Panc1 (cell line): ENCODE data around the gene WWOX. TPM values are rescaled to one million over a fixed set of nuclear protein-coding genes. Genes with fewer than 3 reads are reported as not detected.

Source experiments
- ATAC-seq: fragments of 200-7000 bp; cut with Tn5 transposase; 2 replicates; pipeline ENCODE4 v1.9.1; 2020; ENCODE audit warnings: mild to moderate bottlenecking, moderate library complexity
- BruUV-seq: library from RNA; stranded (reverse); fragments of 400-500 nt; replicated peaks from 2 replicates; lab custom pipeline; 2021; lab: Mats Ljungman, UMichigan
- CTCF ChIA-PET: fragments of 300-600 bp; sonication (Branson Sonifier 250); formaldehyde crosslinking; loops from one replicate; lab custom pipeline; 2022; ENCODE audit warnings: antibody characterized with exemption; lab: Charles Lee
- POLR2A ChIA-PET: fragments of 300-600 bp; sonication (Branson Sonifier 250); formaldehyde crosslinking; loops from one replicate; lab custom pipeline; 2022; ENCODE audit warnings: antibody characterized with exemption; lab: Charles Lee
- DNase-seq: peaks from one replicate; pipeline ENCODE4 v3.0.0-alpha.2; 2010; ENCODE audit warnings: low read depth, low spot score
- H3K27ac ChIP-seq: 2 replicates; pipeline ENCODE4 v1.5.1; 2011; ENCODE audit warnings: mild to moderate bottlenecking, low read length, inconsistent platforms
- H3K27me3 ChIP-seq: fragments of 200-500 bp; sonication (Bioruptor generic); 2 replicates; pipeline ENCODE4 v1.6.0; 2014; ENCODE audit warnings: low read length, inconsistent platforms; ENCODE audit not compliant: control insufficient read depth, insufficient read depth
- H3K36me3 ChIP-seq: fragments of 200-500 bp; sonication (Bioruptor generic); 2 replicates; pipeline ENCODE4 v1.5.1; 2014; ENCODE audit warnings: inconsistent platforms, mild to moderate bottlenecking, low read length, moderate library complexity; ENCODE audit not compliant: control insufficient read depth, insufficient read depth
- H3K4me1 ChIP-seq: 2 replicates; pipeline ENCODE4 v1.5.1; 2011; ENCODE audit warnings: inconsistent platforms, mild to moderate bottlenecking, low read length, moderate library complexity; ENCODE audit not compliant: control insufficient read depth, insufficient read depth
- H3K4me3 ChIP-seq, 2 experiments: 2 replicates each; pipeline ENCODE4 v1.5.1; 2011 to 2012; ENCODE audit warnings: low read depth in 2 of 2, low read length in 2 of 2, mild to moderate bottlenecking in 2 of 2, inconsistent platforms in 1 of 2, moderate library complexity in 1 of 2
- H3K9me3 ChIP-seq: fragments of 200-500 bp; sonication (Bioruptor generic); 2 replicates; pipeline ENCODE4 v1.5.1; 2014; ENCODE audit warnings: low read depth, mild to moderate bottlenecking, inconsistent platforms, low read length, moderate library complexity; ENCODE audit not compliant: control insufficient read depth, insufficient read depth
- POLR2AphosphoS5 ChIP-seq: IDR thresholded peaks from 2 replicates; pipeline ENCODE4 v1.6.1; 2012; ENCODE audit warnings: mild to moderate bottlenecking, low read depth, low read length, moderate library complexity
- SIN3A ChIP-seq: IDR thresholded peaks from 2 replicates; pipeline ENCODE4 v1.6.1; 2012; ENCODE audit warnings: low read depth, mild to moderate bottlenecking, low read length, moderate library complexity, borderline replicate concordance; ENCODE audit not compliant: insufficient read depth
- TCF7L2 ChIP-seq: IDR thresholded peaks from 2 replicates; pipeline ENCODE4 v1.6.1; 2011; ENCODE audit warnings: mild to moderate bottlenecking, low read depth, low read length, inconsistent platforms
- in situ Hi-C: cut with HindIII; loops from 2 replicates; pipeline ENCODE4 v1.10.0; 2016; ENCODE audit warnings: low sequenced_read_pairs, low pct_unique_long_range_greater_than_20kb
- intact Hi-C: fragments of 100-400 bp; cut with micrococcal nuclease; formaldehyde crosslinking; loops from one replicate; pipeline ENCODE4 v1.10.0; 2022; ENCODE audit not compliant: unreplicated experiment
- total RNA-seq: library from RNA; stranded (reverse); gene quantifications from one replicate; pipeline ENCODE4 v1.2.1, GENCODE V29; 2021; ENCODE audit not compliant: unreplicated experiment
- TF ChIP-seq, protein P1 (sequence below), 2 experiments: IDR thresholded peaks; 2 replicates each; pipeline ENCODE4 v1.6.1; 2011 to 2012; ENCODE audit warnings: low read depth in 2 of 2, control low read depth in 1 of 2, low read length in 1 of 2, mild to moderate bottlenecking in 1 of 2, moderate library complexity in 1 of 2; ENCODE audit not compliant: insufficient read depth in 1 of 2
- TF ChIP-seq, protein P2 (sequence below): fragments of 450-650 bp; IDR thresholded peaks from 2 replicates; pipeline ENCODE4 v1.5.1; 2017; ENCODE audit warnings: mild to moderate bottlenecking

Gene WWOX
- total RNA-seq, 1 experiment from 2014 or later: 12.5 TPM

DNA sequence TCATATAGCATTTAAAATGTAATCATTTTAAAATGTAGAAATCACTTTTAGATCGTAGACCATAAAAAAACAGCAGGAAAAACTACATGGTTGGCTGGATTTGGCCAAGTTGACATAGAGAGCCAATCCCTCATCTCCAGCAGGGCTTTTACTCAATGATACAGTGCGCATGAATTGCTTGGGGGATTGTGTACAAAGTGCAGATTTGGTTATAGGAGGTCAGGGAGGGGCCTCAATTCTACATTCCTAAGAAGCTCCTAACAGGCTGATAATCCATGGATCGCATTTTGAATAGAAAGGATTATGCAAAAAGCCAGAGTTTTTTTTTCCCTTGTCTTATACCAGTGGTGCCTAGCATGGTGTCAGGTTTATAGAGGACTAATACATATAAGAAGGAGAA, 1056.0 kb downstream of the WWOX start:
- intact Hi-C loops (no loop called here), in situ Hi-C loops (no loop called here)
- ChIA-PET CTCF (no interaction called here), POLR2A (no interaction called here)
- Histone ChIP-seq H3K4me3 (no peak overlapping the region), H3K27me3 (no peaks in the 10 kb centered on the region), H3K9me3 (no peaks in the 10 kb centered on the region), H3K36me3 (no peaks in the 10 kb centered on the region), H3K4me1 (no peaks in the 10 kb centered on the region), H3K27ac (no peak overlapping the region)
- BruUV-seq: no TSS peak
- DNase-seq (no peak), ATAC-seq (no peak)
- TF ChIP-seq, protein P1, sequence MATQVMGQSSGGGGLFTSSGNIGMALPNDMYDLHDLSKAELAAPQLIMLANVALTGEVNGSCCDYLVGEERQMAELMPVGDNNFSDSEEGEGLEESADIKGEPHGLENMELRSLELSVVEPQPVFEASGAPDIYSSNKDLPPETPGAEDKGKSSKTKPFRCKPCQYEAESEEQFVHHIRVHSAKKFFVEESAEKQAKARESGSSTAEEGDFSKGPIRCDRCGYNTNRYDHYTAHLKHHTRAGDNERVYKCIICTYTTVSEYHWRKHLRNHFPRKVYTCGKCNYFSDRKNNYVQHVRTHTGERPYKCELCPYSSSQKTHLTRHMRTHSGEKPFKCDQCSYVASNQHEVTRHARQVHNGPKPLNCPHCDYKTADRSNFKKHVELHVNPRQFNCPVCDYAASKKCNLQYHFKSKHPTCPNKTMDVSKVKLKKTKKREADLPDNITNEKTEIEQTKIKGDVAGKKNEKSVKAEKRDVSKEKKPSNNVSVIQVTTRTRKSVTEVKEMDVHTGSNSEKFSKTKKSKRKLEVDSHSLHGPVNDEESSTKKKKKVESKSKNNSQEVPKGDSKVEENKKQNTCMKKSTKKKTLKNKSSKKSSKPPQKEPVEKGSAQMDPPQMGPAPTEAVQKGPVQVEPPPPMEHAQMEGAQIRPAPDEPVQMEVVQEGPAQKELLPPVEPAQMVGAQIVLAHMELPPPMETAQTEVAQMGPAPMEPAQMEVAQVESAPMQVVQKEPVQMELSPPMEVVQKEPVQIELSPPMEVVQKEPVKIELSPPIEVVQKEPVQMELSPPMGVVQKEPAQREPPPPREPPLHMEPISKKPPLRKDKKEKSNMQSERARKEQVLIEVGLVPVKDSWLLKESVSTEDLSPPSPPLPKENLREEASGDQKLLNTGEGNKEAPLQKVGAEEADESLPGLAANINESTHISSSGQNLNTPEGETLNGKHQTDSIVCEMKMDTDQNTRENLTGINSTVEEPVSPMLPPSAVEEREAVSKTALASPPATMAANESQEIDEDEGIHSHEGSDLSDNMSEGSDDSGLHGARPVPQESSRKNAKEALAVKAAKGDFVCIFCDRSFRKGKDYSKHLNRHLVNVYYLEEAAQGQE (IDR thresholded peaks at IDR 0.05; ENCODE audit: insufficient read depth in 1 of 2, low read depth in 2 of 2, low read length in 1 of 2): no peak
- TF ChIP-seq POLR2AphosphoS5 (no peak), SIN3A (no peak), TCF7L2 (no peak)
- TF ChIP-seq, protein P2, sequence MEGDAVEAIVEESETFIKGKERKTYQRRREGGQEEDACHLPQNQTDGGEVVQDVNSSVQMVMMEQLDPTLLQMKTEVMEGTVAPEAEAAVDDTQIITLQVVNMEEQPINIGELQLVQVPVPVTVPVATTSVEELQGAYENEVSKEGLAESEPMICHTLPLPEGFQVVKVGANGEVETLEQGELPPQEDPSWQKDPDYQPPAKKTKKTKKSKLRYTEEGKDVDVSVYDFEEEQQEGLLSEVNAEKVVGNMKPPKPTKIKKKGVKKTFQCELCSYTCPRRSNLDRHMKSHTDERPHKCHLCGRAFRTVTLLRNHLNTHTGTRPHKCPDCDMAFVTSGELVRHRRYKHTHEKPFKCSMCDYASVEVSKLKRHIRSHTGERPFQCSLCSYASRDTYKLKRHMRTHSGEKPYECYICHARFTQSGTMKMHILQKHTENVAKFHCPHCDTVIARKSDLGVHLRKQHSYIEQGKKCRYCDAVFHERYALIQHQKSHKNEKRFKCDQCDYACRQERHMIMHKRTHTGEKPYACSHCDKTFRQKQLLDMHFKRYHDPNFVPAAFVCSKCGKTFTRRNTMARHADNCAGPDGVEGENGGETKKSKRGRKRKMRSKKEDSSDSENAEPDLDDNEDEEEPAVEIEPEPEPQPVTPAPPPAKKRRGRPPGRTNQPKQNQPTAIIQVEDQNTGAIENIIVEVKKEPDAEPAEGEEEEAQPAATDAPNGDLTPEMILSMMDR: no peak

DNA sequence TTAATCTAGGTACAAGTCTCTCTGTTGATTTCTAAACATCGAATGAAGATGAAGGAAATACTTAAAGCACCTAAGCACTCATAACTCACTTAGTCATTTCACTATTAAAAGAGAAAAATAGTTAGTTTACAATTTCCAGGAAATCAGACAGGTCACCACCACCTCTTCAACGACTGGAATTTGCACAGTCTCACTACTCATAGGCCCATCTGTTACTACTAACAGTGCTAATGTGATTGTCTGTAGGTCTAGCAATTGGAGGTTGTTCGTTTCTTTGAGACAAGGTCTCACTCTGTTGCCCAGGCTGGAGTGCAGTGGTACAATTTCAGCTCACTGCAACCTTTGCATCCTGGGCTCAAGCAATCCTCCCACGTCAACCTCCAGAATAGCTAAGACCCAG, 1056.5 kb downstream of the WWOX start:
- no peak overlapping the region for H3K4me3 ChIP-seq
- TF ChIP-seq, protein P2: no peak
- TF ChIP-seq TCF7L2 (no peak), SIN3A (no peak), POLR2AphosphoS5 (no peak)
- TF ChIP-seq, protein P1 (IDR thresholded peaks at IDR 0.05; ENCODE audit: insufficient read depth in 1 of 2, low read depth in 2 of 2, low read length in 1 of 2): no peak
- CTCF ChIA-PET: no interaction called here
- no peaks in the 10 kb centered on the region for H3K27me3 ChIP-seq
- H3K4me1 ChIP-seq: no peaks in the 10 kb centered on the region
- in situ Hi-C loops (no loop called here), intact Hi-C loops (no loop called here)
- ATAC-seq: no peak
- no peak overlapping the region for H3K27ac ChIP-seq
- POLR2A ChIA-PET: no interaction called here
- DNase-seq: no peak
- no peaks in the 10 kb centered on the region for H3K36me3 ChIP-seq
- no peaks in the 10 kb centered on the region for H3K9me3 ChIP-seq
- BruUV-seq: no TSS peak
